ENCODE results near the gene YIPF5.

- TF ChIP-seq POLR2A (IDR thresholded peaks at IDR 0.05) (no peak), CTCF (IDR thresholded peaks at IDR 0.05) (no peak)
Observed at GRCh38 chr5:144143625-144144024, 26.8 kb downstream of the YIPF5 start.

All from upper lobe of left lung (tissue), 4 donors.